Sigmoid colon (tissue), 7 donors: Measurements from ENCODE around the gene ELAVL3. TPM values are rescaled to one million over a fixed set of nuclear protein-coding genes. Genes with fewer than 3 reads are reported as not detected.
"Not testable (repeated sequence)": the region's sequence is repeated elsewhere in the genome, so short reads cannot be mapped to it uniquely, and the experiment has no call there.

Source experiments
- DNase-seq: peaks from one replicate; pipeline ENCODE4 v3.0.0-alpha.2; 2019
- H3K27ac ChIP-seq, 4 donors: fragments of 200-600 bp; sonication (generic); one replicate each; pipeline ENCODE4 v1.5.1; 2016 to 2019; ENCODE audit warnings: mild to moderate bottlenecking in 1 of 4
- H3K27me3 ChIP-seq, 3 donors: fragments of 200-600 bp; sonication (generic); one replicate each; pipeline ENCODE4 v1.5.1; 2019; ENCODE audit warnings: mild to moderate bottlenecking in 1 of 3
- H3K36me3 ChIP-seq, 4 donors: fragments of 200-600 bp; sonication (generic); one replicate each; pipeline ENCODE4 v1.5.1; 2016 to 2019
- H3K4me1 ChIP-seq, 4 donors: fragments of 200-600 bp; sonication (generic); one replicate each; pipeline ENCODE4 v1.5.1; 2017 to 2019
- H3K4me3 ChIP-seq, 4 donors: fragments of 200-600 bp; sonication (generic); one replicate each; pipeline ENCODE4 v1.5.1; 2017 to 2019; ENCODE audit warnings: mild to moderate bottlenecking in 2 of 4, moderate library complexity in 1 of 4
- H3K9me3 ChIP-seq, 4 donors: fragments of 200-600 bp in 3 of 4; sonication (generic) in 3 of 4; one replicate each; pipeline versions ENCODE4 v1.5.1 to v1.6.1; 2013 to 2019
- EP300 ChIP-seq, 4 donors: sonication (generic); formaldehyde crosslinking; IDR thresholded peaks; one replicate each; pipeline ENCODE4 v1.6.1; 2017; ENCODE audit warnings: antibody characterized with exemption in 4 of 4
- POLR2A ChIP-seq, 2 donors: fragments of 450-650 bp; IDR thresholded peaks; one replicate each; pipeline ENCODE4 v1.6.1; 2016; ENCODE audit warnings: antibody characterized with exemption in 2 of 2, mild to moderate bottlenecking in 2 of 2, moderate library complexity in 2 of 2
- POLR2AphosphoS5 ChIP-seq, 4 donors: sonication (generic); formaldehyde crosslinking; IDR thresholded peaks; one replicate each; pipeline ENCODE4 v1.6.1; 2017; ENCODE audit warnings: antibody characterized with exemption in 4 of 4
- WGBS, 2 donors: extraction: QIAGEN DNeasy Blood & Tissue Kit; methylation state at CpG; one replicate each; pipeline ENCODE4 v1.1.7; 2013; 5-methylcytosine and 5-hydroxymethylcytosine counted together
- intact Hi-C: fragments of 100-400 bp; cut with DNase I; formaldehyde crosslinking; loops from one replicate; pipeline ENCODE4 v1.15.1; 2023
- polyA plus RNA-seq, 3 donors: library from polyadenylated mRNA; stranded (reverse); fragments of 200-250 nt; gene quantifications; one replicate each; pipeline ENCODE4 v1.2.3, GENCODE V29; 2013
- total RNA-seq, 4 donors: library from RNA; depleted of rRNA; stranded (reverse); fragments of >200 nt; gene quantifications; one replicate each; pipeline ENCODE4 v1.1.0, GENCODE V29; 2016
- TF ChIP-seq, protein P1 (sequence below), 4 experiments: fragments of 450-650 bp in 3 of 4; fragments of 200-600 bp in 1 of 4; IDR thresholded peaks; one replicate each; pipeline ENCODE4 v1.5.1; 2016 to 2019; ENCODE audit warnings: antibody characterized with exemption in 4 of 4, mild to moderate bottlenecking in 3 of 4, moderate library complexity in 2 of 4
- donor health status: healthy with polysubstance abuse.
- donor health status: Bipolar disorder and iron deficiency.
- donor health status: healthy.

The ELAVL3 gene
- total and polyA plus RNA-seq, 7 donors = under 0.01 to 3.0 (median 0.85) TPM; not detected in 1

DNA sequence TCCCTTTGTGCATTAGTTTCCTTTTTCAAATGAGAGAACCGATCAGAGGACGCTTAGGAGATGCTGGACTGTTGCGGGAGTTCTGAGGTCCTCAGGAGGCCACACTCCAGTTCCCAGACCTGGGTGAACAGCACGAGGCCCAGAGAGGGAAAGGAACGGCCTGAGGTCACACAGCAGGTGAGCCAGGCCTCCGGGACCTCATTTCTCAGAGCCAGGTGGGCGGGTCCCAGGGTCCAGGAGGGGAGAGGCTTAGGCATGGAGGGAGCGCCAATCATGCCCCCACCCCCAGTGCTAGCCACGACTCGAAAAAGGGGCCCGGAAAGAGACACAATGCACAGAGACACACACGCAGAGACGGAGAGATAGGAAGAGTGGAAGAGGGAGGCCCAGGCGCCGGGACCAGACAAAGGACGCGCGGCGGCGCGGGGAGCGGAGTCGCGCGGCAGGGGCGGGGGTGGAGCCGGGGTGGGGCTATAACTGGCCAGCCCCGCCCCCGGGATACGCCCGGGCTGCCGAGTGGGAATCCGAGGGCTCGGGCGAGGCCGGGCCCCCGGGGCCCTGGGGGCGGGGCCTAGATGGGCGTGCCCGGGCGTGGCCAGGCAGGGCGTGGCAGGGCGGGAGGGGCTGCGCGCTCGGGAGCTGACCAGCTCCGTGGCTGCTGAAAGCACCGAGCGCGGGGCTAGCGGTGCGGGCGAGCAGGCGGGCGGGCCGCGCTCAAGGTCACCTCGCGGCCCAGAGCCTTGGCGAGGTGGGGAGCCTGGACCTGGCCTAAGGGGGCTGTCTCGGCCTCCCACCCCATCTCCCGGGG lies 1.6 kb downstream of the ELAVL3 start:
- TF ChIP-seq POLR2A (IDR thresholded peaks at IDR 0.05) (no peak), EP300 (IDR thresholded peaks at IDR 0.05) (no peak), POLR2AphosphoS5 (IDR thresholded peaks at IDR 0.05) (no peak)
- TF ChIP-seq, protein P1, sequence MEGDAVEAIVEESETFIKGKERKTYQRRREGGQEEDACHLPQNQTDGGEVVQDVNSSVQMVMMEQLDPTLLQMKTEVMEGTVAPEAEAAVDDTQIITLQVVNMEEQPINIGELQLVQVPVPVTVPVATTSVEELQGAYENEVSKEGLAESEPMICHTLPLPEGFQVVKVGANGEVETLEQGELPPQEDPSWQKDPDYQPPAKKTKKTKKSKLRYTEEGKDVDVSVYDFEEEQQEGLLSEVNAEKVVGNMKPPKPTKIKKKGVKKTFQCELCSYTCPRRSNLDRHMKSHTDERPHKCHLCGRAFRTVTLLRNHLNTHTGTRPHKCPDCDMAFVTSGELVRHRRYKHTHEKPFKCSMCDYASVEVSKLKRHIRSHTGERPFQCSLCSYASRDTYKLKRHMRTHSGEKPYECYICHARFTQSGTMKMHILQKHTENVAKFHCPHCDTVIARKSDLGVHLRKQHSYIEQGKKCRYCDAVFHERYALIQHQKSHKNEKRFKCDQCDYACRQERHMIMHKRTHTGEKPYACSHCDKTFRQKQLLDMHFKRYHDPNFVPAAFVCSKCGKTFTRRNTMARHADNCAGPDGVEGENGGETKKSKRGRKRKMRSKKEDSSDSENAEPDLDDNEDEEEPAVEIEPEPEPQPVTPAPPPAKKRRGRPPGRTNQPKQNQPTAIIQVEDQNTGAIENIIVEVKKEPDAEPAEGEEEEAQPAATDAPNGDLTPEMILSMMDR (IDR thresholded peaks at IDR 0.05) = no peak
- 19 to 28% methylated on average over 62 of the region's 62 CpGs for WGBS, 2 donors
- peak overlapping the region in 2 of 4 donors; percentile 19 to 26 for H3K4me3 ChIP-seq

DNA sequence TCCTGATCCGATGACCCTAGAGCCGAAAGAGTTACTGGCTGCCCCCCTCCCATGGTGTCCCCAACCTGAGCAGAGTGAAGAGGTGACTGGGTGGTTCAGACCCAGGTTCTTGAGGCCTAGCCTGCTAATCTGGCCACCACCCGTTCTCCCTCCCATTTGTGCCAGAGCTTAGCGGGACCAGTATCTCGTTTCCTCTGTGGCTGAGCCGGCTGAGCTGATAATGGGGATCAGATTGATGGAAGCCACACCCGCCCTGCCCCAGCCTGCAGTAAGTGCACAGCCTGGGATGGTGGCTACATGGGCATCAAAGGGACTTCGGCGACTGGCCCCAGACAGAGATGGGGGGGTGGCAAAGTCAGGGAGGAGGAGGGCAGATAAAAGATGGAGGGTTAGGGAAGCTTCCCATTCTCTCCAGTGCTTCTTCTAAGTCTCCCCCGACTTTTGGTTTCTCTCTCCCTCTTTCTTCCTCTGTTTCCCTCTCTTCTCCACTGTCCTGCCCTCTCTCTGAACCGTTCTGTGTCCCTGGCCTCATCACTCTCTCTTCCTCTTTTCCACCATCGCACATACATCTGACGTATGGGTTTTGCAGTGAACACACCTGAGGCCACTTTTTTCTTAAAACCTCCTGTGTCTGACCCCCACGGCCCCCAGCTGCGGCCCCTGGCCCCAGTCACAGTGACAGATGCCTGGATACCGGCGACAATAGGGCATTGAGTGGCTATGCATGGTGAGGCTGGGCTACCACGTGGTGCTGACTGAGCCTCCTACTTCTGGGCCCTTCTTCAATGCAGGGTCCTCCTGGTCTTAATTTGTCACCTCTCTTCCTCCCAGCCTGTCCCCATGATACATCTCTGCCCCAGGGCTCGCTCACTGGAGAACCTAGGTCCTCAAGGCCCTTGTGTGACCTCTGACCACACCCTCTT lies 2.4 kb downstream of the ELAVL3 start:
- Histone ChIP-seq H3K4me1 (peaks cover 0 to 39% (median 37%) of the 10 kb centered on the region in 4 donors), H3K27ac (no peak overlapping the region), H3K9me3 (no peaks in the 10 kb centered on the region), H3K27me3 (peaks cover 40 to 49% (median 44%) of the 10 kb centered on the region in 3 donors), H3K4me3 (no peak overlapping the region), H3K36me3 (peaks cover 0 to 2% (median under 1%) of the 10 kb centered on the region in 4 donors)
- intact Hi-C loops = no loop called here
- DNase-seq = no peak
- WGBS, 2 donors = 53 to 59% methylated on average over 19 of the region's 19 CpGs
- TF ChIP-seq POLR2AphosphoS5 (IDR thresholded peaks at IDR 0.05) = no peak
- no peak for TF ChIP-seq EP300 (IDR thresholded peaks at IDR 0.05)
- TF ChIP-seq POLR2A (IDR thresholded peaks at IDR 0.05) = no peak
- TF ChIP-seq, protein P1 (IDR thresholded peaks at IDR 0.05) = no peak

More for the DNA sequence above, 1.6 kb downstream of the ELAVL3 start:
- intact Hi-C loops = no loop called here
- Histone ChIP-seq H3K9me3 (no peaks in the 10 kb centered on the region), H3K36me3 (peaks cover 0 to 11% (median 7%) of the 10 kb centered on the region in 4 donors), H3K27me3 (peaks cover 43 to 58% (median 53%) of the 10 kb centered on the region in 3 donors), H3K27ac (no peak overlapping the region), H3K4me1 (peaks cover 0 to 39% (median 37%) of the 10 kb centered on the region in 4 donors)
- DNase-seq = no peak

DNA sequence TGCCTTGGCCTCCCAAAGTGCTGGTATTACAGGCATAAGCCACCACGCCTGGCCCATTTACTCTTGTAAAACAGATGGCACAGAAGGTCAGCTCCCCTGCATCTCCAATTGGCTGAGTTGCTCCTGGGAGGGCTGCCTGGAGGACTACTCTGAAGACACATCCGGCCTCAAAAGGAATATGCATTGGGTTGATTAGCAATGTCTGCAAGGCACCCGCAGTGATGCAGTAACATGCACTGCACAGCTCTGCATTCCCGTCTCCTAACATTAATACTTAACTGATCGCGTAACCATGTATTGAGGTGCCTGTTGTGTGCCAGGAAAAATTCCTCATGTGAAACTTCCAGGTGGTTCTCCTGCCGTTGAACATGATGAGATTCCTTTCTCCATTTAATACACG lies 5.0 kb downstream of the ELAVL3 start:
- no peaks in the 10 kb centered on the region for H3K9me3 ChIP-seq
- no peaks in the 10 kb centered on the region for H3K36me3 ChIP-seq
- no peak for DNase-seq
- H3K4me1 ChIP-seq = peaks cover 0 to 17% (median 16%) of the 10 kb centered on the region in 4 donors
- H3K27me3 ChIP-seq = peaks cover 17 to 23% (median 18%) of the 10 kb centered on the region in 3 donors
- 76 to 82% methylated on average over 8 of the region's 8 CpGs for WGBS, 2 donors
- no peak overlapping the region for H3K4me3 ChIP-seq
- no peak overlapping the region for H3K27ac ChIP-seq
- intact Hi-C loops = no loop called here
- no peak for TF ChIP-seq POLR2AphosphoS5 (IDR thresholded peaks at IDR 0.05)
- no peak for TF ChIP-seq POLR2A (IDR thresholded peaks at IDR 0.05)
- TF ChIP-seq EP300 (IDR thresholded peaks at IDR 0.05) = no peak
- TF ChIP-seq, protein P1 (IDR thresholded peaks at IDR 0.05) = no peak

DNA sequence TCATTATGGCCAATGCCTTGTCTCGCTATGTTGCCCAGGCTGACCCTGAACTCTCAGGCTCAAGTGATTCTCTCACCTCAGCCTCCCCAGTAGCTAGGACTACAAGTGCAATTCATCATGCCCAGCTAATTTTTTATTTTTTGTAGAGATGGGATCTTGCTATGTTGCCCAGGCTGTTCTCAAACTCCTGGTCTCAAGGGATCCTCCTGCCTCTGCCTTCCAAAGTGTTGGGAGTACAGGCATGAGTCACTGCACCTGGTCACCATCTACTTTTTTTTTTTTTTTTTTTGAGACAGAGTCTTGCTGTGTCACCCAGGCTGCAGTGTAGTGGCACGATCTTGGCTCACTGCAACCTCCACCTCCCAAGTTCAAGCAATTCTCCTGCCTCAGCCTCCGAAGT lies 5.5 kb downstream of the ELAVL3 start:
- Histone ChIP-seq H3K27me3 (peaks cover 11 to 18% (median 13%) of the 10 kb centered on the region in 3 donors), H3K4me1 (peaks cover 0 to 12% (median 10%) of the 10 kb centered on the region in 4 donors)
- H3K4me3 ChIP-seq, H3K27ac ChIP-seq, H3K9me3 ChIP-seq, H3K36me3 ChIP-seq, DNase-seq, intact Hi-C loops: not testable (repeated sequence)
- WGBS, 2 donors = 93 to 94% methylated on average over 3 of the region's 3 CpGs

DNA sequence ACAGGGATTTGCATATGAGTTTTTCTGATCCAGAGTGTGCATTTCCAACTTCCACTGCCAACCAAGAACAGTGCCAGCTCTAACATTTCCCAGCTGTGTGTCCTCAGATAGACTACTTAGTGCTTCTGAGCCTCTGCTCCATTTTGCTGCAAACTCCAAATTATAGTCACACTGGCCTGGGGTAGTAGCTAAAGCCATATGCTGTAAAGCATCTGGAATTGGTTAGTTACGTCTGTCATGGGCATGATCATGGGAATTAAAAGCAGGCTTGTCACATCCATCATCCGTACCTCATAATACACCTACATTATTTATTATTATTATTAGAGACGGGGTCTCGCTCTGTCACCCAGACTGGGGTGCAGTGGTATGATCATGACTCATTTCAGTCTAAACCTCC lies 7.1 kb downstream of the ELAVL3 start:
- no peaks in the 10 kb centered on the region for H3K4me1 ChIP-seq
- H3K9me3 ChIP-seq = no peaks in the 10 kb centered on the region
- H3K36me3 ChIP-seq = no peaks in the 10 kb centered on the region
- H3K27me3 ChIP-seq = peaks cover 0 to 2% (median 0%) of the 10 kb centered on the region in 3 donors
- WGBS, 2 donors = 82 to 88% methylated on average over 4 of the region's 4 CpGs
- H3K27ac ChIP-seq = no peak overlapping the region
- intact Hi-C loops = no loop called here
- no peak for DNase-seq
- no peak for TF ChIP-seq POLR2A (IDR thresholded peaks at IDR 0.05)
- TF ChIP-seq, protein P1 (IDR thresholded peaks at IDR 0.05) = no peak
- TF ChIP-seq POLR2AphosphoS5 (IDR thresholded peaks at IDR 0.05) = no peak
- TF ChIP-seq EP300 (IDR thresholded peaks at IDR 0.05) = no peak
- no peak overlapping the region for H3K4me3 ChIP-seq

DNA sequence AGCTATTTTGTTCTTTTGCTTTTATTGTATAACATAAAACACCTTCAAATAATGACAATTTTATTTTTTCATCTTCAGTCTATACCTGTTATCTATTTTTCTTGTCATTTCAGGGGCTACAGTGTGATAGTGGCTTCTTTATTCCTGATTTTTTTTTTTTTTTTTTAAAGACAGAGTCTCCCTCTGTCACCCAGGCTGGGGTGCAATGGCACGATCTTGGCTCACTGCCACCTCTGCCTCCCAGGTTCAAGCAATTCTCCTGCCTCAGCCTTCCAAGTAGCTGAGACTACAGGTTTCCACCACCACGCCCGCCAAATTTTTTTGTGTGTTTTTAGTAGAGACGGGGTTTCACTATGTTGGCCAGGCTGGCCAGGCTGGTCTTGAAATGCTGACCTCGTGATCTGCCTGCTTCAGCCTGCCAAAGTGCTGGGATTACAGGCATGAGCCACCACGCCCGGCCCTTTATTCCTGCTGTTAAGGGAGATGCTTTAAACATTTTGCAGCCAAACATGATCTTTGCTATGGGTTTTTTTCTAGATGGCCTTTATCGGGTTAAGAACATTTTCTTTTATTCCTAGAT lies 12.5 kb downstream of the ELAVL3 start:
- H3K36me3 ChIP-seq, H3K4me1 ChIP-seq: not testable (repeated sequence)

More for the DNA sequence above, 12.5 kb downstream of the ELAVL3 start:
- H3K4me3 ChIP-seq, DNase-seq, H3K27ac ChIP-seq, intact Hi-C loops, H3K9me3 ChIP-seq: not testable (repeated sequence)
- peaks cover 0 to 13% (median 11%) of the 10 kb centered on the region in 3 donors for H3K27me3 ChIP-seq
- 21 to 69% methylated on average over 8 of the region's 8 CpGs for WGBS, 2 donors
